ENCODE data around the gene FAXC. TPM values are rescaled to one million over a fixed set of nuclear protein-coding genes. Genes with fewer than 3 reads are reported as not detected.
A peak's percentile ranks its signal among the peaks of the same experiment; 100 is the strongest.

Gene FAXC
- 49.3 TPM for total RNA-seq

- DNase-seq = peak; percentile 41
Measured at GRCh38 chr6:99349171-99350141, at the start of gene FAXC. FAXC (minus strand) TSS chr6:99349674; CDS start chr6:99349372, 302 bp downstream.

- no peak for DNase-seq
Measured at GRCh38 chr6:99397287-99397686, 47.8 kb upstream of the FAXC start.

GRCh38 chr6:99393698-99394531 lies 44.4 kb upstream of the FAXC start, which contains the start of gene COQ3:
COQ3 (minus strand) TSS chr6:99394195; CDS start chr6:99394179, 16 bp downstream.
- peak; percentile 68 for DNase-seq

- no peak for DNase-seq
Measured at GRCh38 chr6:99393366-99393697, 43.9 kb upstream of the FAXC start.

- DNase-seq = no peak
Measured at GRCh38 chr6:99390896-99391295, 41.4 kb upstream of the FAXC start.

GRCh38 chr6:99384507-99384906 lies 35.0 kb upstream of the FAXC start:
- DNase-seq = no peak

- no peak for DNase-seq
Measured at GRCh38 chr6:99378636-99379035, 29.2 kb upstream of the FAXC start.

- DNase-seq = no peak
Measured at GRCh38 chr6:99369533-99369932, 20.1 kb upstream of the FAXC start.

DNA sequence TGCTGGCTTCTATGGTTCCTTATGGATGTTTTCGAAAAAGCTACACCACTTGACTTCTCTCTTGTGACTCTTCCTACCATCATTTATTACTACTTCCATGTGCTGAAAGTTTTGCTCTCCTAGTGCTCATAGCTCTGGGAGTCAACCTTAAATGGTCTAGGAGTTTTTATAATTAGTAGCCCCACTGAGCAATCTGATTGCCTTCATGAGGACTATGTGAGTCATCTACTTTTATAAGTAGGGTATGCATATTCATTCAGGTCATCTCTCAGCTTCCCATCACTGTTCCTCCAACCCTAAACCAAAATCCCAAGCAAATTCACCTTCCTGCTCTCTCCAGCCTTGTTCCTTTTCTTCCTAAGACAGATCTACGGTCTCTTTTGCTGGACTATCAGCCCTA lies 17.4 kb upstream of the FAXC start:
- no peak for DNase-seq

DNA sequence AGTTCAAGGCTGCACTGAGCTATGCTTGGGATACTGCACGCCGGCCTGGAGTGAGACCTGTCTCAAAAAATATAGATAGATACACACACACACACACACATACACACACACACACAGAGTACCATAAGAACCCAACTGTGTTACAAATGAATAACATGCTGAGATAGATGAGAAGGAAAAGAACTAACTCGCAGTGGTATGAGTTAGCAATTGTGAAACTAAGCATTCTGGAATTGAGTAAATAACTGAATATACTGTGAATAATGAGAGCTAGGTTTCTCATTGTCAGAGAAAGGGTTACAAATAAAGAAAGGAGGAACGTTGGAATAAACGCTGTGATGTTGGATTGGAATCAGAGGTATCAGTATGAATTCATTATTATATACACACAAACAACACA lies 14.6 kb upstream of the FAXC start:
- DNase-seq = no peak

GRCh38 chr6:99362678-99363268 lies 13.3 kb upstream of the FAXC start:
- no peak for DNase-seq

GRCh38 chr6:99359800-99360199 lies 10.3 kb upstream of the FAXC start:
- DNase-seq = no peak

GRCh38 chr6:99356641-99357040 lies 7.2 kb upstream of the FAXC start:
- DNase-seq = no peak

- no peak for DNase-seq
Measured at GRCh38 chr6:99354983-99355382, 5.5 kb upstream of the FAXC start.

DNA sequence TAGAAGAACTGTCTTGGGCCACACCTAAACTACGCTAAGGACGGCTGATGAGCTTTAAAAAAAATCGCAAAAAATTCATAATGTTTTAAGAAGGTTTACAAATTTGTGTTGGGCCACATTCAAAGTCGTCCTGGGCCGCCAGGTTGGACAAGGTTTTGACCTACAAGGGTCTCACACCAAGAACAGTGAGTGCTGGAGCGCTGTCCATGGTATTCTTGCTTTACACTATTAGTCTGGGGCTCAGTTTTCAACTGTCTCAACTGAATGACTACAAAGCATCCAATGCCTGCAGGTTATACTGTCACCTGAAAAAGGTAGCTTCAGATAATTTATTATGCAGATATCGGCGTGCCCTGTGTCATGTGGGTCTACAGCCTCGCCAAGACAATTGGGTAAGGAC lies 3.7 kb upstream of the FAXC start:
- DNase-seq = no peak

DNA sequence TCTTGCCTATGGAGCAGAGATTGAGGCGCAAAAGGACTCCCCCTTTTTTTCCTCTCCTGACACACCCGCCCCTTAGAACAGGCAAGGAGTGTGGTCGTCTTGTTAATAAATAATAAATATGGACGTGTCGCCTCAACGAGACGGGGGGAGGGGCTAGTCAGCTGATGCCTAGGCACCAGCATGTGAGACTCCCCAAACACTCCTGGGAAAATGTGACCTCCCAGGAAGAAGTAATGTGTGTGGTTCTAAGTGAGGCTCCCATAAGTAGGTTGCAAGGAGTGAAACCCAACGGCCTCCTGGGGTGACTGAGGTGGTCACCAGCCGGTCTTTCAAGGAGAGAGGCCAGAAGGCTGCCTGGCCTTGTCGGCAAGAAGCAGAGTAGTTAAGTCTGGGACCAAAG lies 1.1 kb upstream of the FAXC start:
- no peak for DNase-seq

GRCh38 chr6:99348288-99349170 lies 945 bp downstream of the FAXC start:
- peak; percentile 10 for DNase-seq

- no peak for DNase-seq
Measured at GRCh38 chr6:99347804-99348203, 1.7 kb downstream of the FAXC start.

DNA sequence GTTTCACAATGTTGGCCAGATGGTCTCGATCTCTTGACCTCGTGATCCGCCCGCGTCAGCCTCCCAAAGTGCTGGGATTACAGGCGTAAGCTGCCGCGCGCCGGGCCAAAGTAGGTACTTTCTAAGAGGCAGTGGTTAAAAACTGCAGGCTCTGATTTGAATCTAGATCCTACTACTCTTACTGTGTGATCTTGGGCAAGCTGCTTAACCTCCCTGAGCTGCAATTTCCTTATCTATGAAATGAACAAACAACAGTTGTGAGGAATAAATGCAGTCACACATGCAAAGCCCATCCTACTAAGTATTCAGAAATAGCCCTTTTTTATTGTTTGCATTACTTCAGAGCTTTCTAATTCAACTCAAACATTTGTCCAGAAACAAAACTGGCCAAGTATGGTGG lies 2.9 kb downstream of the FAXC start:
- DNase-seq = no peak

GRCh38 chr6:99345164-99345563 lies 4.3 kb downstream of the FAXC start:
- DNase-seq = no peak

DNA sequence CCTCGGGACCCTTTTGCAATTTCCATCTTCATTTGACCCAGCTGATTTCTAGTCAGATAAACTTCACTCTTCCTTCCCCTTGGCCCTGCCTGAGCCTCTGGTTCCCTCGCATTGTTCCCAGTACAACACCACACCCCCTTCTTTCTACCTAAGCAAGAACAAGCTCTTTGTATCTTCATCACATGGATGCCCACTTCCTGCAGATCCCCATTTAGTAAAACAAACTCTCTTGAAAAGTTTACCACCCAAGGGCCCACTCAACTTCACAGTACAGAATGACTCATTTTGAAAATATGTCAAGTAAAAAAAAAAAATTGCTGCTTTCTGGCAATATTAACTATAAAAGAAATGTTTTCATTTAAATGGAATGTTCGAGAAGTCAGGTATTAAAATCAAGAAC lies 5.2 kb downstream of the FAXC start:
- no peak for DNase-seq

Measured in occipital lobe (tissue), 2 donors.